Measurements from ENCODE around the gene PIMREG.

PIMREG gene

DNA sequence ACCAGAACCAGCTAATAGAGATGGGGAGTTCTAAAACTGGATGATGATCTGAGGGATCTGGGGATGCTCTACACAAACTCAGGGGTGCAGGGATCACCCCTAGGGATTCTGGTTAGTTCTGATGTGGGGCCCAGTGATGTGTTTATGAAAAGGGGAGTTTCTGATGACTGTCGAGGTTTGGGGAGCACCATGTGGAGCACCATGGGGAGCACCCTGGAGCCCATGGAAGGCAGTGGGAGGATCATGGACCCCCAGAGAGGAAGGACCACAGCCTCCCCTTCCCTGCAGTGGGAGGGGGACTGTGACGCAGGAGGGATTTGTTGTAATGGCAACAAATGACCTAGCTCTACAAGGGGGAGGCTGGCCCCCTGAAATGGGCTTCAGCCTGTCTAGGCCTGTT, 18.4 kb downstream of the PIMREG start:
- no peak for DNase-seq

- DNase-seq, result no peak
Measured at GRCh38 chr17:6463616-6464445, 19.6 kb downstream of the PIMREG start.

DNA sequence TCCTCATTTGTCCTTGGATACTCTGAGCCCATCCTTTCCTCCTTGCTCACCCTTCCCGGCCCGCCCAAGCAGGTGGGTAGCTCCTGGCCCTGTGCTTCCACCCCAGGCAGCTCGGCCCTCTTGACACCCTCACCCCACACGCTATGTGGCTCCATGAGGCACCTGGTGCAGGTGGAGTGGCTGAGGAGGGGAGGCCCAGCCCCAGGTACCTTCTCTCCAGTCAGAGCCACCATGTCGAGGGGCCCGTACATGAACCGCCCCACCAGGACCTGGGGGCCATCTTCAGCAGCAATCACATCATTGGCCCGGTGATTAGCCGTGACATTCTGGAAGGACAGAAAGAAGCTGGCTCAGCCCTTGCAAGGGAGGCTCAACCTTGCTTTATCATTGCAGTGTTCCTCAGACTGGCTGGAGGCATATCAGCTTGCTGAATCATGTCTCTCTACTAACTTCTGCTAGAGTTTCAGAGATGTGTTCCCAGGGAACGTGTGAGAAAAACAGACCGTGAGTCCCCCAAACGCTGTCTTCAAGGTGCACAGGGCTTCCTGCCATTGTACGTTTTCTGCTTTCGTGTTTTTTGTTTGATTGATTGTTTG, 20.3 kb downstream of the PIMREG start:
- no peak for DNase-seq

GRCh38 chr17:6465206-6466003, 21.1 kb downstream of the PIMREG start:
- DNase-seq, result no peak

DNA sequence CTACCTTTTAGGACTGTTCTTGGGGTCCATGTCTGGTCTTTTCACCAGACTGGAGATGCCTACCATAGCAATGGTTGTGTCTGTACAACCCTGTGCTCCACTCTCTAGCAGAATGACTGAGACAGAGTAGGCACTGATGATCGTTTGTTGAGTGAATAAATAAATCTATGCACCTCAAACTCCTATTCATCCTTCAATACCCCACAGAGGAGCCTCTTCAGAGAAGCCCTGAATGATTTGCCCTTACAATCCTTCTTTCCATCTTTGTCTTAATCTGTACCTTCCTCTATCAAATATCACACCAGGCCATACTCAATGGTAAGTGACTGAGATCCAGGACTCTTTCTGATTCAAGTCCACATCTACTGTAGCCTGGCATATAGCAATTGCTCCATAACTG, 23.3 kb downstream of the PIMREG start:
- DNase-seq, result no peak

DNA sequence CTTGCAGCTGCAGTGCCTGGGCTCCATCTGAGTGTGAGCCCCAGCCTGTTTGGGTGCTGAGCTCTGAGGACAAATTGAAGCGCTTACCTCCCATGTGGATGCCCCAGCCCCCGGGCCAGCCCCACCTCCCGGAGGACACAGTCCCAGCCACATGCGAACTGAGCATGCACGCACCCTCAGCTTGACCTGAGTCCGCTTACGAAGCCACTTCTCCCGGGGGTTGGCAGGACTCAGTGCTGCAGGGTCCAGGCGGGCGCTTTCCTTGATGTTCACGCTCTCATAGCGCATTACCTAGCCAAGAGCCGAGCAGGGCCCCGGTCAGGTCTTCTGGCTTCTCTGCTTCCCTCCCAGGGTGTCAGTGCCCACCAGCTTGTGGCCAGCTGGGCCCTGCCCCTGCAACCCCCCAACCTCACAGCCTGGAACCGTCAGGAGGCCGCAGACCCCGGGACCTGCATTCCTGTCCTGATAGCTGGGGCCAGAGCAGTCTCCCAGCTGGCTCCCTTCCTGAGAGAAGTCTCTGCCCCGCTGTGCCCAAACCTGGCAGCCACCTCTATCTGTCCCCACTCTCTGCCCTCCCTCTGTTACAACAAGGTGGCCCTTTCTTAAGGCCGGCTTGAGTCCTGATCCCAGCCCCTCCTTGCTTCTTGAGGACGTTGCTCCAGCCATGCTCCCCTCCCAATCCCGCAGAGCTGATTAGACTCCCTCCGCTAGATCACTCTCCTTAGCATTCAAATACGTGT, 24.0 kb downstream of the PIMREG start:
- no peak for DNase-seq

- DNase-seq, result no peak
Measured at GRCh38 chr17:6470146-6470718, 26.0 kb downstream of the PIMREG start.

- DNase-seq, result no peak
Measured at GRCh38 chr17:6470751-6471521, 26.7 kb downstream of the PIMREG start.

DNA sequence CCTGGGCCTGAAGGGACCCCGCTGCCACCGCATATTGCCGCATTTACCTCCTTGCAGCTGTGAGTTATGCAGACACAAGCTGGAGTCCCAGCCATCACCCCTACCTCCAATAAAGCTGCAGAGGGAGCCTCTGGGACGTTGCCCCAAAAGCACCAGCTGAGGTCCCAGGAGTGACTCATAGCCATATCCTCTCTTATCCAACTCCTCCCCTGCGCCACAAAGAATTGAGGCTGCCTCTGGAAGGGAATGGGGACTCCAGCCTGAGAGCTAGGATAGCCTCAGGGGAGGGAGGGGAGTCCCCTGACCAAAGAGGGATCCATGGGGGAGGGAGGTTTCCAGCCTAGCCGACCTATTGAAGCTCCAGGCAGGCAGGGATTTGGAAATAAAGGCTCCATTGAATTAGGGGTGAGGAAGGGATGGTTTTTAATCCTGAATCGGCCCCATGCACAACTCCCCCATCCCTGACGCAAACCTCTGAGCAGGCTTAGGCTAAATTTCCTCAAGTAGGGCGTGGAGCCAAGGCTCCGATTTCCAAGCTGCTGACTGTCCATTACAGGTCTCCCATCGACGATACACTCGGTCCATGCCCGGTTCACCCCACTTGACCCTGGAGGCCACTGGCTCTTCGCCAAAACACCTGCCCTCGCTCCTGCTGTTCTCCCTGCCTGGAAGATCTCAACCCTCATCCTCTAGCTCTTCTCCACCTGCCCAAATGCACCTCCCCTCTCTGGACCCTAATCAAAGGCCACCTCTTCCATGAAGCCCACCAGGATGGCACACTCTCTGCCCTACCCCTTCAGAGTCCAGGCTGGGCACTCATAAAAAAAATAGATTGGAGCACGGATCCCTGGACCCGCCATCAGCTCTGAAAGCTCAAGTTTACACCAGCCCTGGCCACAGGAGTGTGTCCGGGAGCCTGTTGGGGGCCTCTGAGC, 27.5 kb downstream of the PIMREG start:
- no peak for DNase-seq

GRCh38 chr17:6472517-6472916, 28.3 kb downstream of the PIMREG start:
- no peak for DNase-seq

DNA sequence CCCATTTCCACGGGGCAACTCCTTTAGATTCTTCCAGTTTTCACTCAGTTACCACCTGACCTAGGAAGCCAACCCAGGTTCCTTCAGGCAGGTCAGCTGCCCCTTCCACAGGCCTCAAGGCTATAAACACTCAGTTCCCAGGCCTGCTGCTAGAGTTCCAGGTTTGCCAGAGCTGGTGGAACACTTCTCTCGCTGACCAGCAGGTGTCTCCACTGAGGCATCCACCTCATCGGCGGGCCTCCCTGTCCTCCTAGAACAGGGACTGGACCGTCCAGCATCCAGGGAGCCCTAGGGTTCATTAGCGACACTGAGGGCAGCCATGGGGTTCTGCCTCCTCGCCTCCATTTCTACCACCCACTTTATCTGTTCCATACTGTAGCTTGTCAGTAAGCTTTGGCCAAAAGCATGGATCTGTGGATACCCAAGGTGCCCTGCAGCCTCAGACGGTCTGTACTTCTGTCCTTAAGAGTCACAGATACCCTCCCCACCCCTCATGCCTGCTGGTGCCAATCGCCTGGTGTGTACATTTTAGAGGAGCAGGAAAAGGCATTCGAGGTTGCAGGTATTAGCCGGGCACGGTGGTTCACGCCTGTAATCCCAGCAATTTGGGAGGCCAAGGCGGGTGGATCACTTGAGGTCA, 29.0 kb downstream of the PIMREG start:
- no peak for DNase-seq

DNA sequence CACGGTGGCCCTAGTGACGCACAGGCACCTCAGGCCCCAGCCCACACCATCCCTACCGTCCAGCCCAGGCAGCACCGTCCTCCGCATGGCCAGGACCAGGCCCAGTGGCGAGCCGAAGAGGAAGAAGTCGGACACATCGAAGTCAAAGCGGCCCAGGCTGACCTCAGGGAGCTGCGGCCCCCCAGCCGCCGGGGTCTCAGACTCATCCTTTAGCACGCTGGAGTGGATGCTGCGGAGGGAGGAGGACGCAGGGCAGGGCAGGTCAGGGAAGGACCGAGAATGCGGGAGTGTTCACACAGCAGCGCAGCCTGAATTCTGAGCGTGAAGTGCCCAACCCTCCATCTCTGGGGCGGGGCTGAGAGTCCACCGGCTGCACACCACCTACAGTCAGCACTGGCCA, 30.1 kb downstream of the PIMREG start:
- no peak for DNase-seq

DNA sequence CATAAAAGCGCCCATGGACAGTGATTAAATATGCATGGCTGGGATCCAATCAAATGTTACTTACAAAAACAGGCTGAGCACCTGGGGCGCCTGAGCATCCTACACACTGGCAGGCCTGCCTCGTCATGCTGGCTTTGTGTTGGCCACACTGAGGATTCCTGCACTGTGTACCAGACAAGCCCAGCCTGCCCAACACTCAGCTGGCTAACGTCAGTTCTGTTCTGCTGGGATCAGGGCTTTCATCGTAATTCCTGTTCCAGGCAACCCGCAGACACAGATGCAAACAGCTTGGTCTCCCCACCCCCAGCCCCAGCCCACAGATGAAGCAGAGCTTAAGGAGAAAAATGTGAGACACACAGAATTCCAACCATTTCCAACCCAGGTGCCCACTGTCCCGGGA, 30.7 kb downstream of the PIMREG start:
- no peak for DNase-seq

GRCh38 chr17:6475411-6475810, 31.2 kb downstream of the PIMREG start:
- no peak for DNase-seq

DNA sequence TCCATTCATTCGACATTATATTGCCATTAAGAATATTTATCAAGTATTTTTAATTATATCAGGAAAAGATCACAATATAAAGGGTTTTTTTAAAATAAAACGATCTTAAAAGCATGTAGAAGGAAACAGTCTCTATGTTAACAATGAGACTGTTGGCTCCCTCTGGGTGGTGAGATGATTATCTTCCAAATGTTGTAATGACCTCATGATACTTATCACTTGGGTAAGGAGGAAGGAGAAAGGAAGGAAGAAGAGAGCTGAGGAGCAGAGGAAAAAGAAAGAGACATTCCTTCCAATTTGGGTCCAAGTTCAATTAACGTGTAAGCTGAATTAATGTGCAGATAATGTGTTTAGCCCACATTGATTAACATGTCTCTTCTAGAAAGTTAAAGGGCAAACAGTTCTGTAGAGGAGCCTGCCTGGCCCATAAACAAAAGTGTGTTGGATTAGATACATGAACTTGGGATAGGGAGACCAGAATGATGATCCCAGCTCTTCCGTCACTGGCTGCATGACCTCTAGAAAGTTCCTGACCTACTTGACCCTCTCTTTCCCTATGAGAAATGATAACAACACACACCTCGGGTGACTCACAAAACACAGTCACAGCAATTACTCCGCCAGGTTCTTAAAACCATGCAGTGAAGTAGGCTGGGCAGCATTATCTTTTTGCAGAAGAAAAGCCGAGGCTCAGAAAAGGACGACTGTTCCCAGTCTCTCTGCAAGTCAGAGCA, 32.0 kb downstream of the PIMREG start:
- no peak for DNase-seq

DNA sequence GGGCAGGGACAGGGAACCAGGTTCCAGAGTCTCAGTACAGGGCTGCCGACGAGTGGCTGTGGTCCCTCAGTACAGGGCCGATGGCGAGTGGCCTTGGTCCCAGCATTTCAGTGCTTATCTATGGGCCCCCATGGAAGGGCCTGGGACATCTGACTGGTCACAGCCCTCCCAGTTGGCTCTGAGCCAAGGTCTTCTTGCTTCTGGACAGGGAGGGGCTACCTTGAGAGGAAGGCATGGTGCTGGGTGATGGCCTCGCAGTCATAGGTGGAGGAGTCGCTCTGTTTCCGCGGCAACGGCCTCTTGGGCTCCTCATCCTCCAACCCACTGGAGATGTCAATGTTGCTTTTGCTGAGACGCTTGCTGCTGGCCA, 32.5 kb downstream of the PIMREG start:
- DNase-seq, result no peak

DNA sequence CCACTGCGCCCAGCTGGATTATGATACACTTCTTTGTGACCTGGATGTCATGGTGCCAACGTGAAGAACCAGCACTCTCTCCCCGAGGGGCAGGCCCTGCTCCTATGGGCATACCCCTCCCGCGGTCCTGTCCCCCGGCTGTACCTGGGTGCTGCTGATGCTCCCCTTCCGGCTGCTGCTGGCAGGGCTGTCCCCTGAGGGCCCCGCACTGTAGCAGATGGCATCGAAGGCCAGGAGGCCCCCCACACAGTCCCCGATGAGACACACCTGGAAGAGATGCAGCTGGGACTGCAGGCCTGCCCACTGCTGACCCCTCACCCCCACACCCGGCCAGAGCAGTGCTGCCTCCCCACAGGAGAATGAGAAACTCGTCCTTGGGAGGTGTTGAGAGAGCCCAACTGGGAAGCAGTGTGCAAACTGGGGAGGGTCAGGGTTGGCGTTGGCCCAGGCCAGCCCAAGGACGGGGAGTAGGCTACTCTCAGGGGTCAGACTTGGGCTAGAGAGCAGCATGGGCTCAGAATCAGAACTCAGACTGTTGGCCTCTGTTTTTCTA, 33.7 kb downstream of the PIMREG start:
- DNase-seq, result no peak

- no peak for DNase-seq
Measured at GRCh38 chr17:6478486-6478885, 34.2 kb downstream of the PIMREG start.

- DNase-seq, result no peak
Measured at GRCh38 chr17:6479622-6480302, 35.5 kb downstream of the PIMREG start.
